ENCODE measurements around the gene ASAP2. TPM values are rescaled to one million over a fixed set of nuclear protein-coding genes. Genes with fewer than 3 reads are reported as not detected.
A peak's percentile ranks its signal among the peaks of the same experiment; 100 is the strongest.

Gene ASAP2
- total RNA-seq, 1 donor: 66.2 TPM

- DNase-seq (ENCODE audit: insufficient read length, low spot score, missing footprints): no peak
- Histone ChIP-seq H3K27me3 (ENCODE audit: insufficient read depth, low read length) (no peaks in the 10 kb centered on the region), H3K27ac (ENCODE audit: low read depth, low read length) (peak overlapping the region; percentile 97), H3K36me3 (ENCODE audit: insufficient read depth, low read length) (no peaks in the 10 kb centered on the region), H3K4me1 (ENCODE audit: insufficient read depth, low read length) (peaks cover 55% of the 10 kb centered on the region), H3K4me2 (ENCODE audit: insufficient read depth, low read length) (no peak overlapping the region), H2AFZ (ENCODE audit: low read length) (no peak overlapping the region), H3K79me2 (ENCODE audit: insufficient read depth, low read length) (no peaks in the 10 kb centered on the region), H3K9me3 (ENCODE audit: low read depth, low read length) (no peaks in the 10 kb centered on the region), H4K20me1 (ENCODE audit: insufficient read depth, low read length) (no peaks in the 10 kb centered on the region), H3K4me3 (ENCODE audit: insufficient read depth, low read length) (no peak overlapping the region)
- TF ChIP-seq CTCF (IDR thresholded peaks at IDR 0.05; ENCODE audit: extremely low read depth, low read depth, low read length): no peak
Measured at GRCh38 chr2:9192712-9193111, 13.9 kb upstream of the ASAP2 start.

GRCh38 chr2:9194352-9194751, 12.3 kb upstream of the ASAP2 start:
- DNase-seq (ENCODE audit: insufficient read length, low spot score, missing footprints): no peak
- H3K36me3 ChIP-seq (ENCODE audit: insufficient read depth, low read length): no peaks in the 10 kb centered on the region
- no peak overlapping the region for H2AFZ ChIP-seq (ENCODE audit: low read length)
- no peak overlapping the region for H3K27ac ChIP-seq (ENCODE audit: low read depth, low read length)
- H3K79me2 ChIP-seq (ENCODE audit: insufficient read depth, low read length): no peaks in the 10 kb centered on the region
- H3K4me3 ChIP-seq (ENCODE audit: insufficient read depth, low read length): no peak overlapping the region
- H3K4me2 ChIP-seq (ENCODE audit: insufficient read depth, low read length): no peak overlapping the region
- no peaks in the 10 kb centered on the region for H4K20me1 ChIP-seq (ENCODE audit: insufficient read depth, low read length)
- H3K9me3 ChIP-seq (ENCODE audit: low read depth, low read length): no peaks in the 10 kb centered on the region
- no peaks in the 10 kb centered on the region for H3K27me3 ChIP-seq (ENCODE audit: insufficient read depth, low read length)
- peaks cover 47% of the 10 kb centered on the region for H3K4me1 ChIP-seq (ENCODE audit: insufficient read depth, low read length)
- no peak for TF ChIP-seq CTCF (IDR thresholded peaks at IDR 0.05; ENCODE audit: extremely low read depth, low read depth, low read length)

GRCh38 chr2:9196637-9197036, 10.0 kb upstream of the ASAP2 start:
- H3K79me2 ChIP-seq (ENCODE audit: insufficient read depth, low read length): no peaks in the 10 kb centered on the region
- no peaks in the 10 kb centered on the region for H4K20me1 ChIP-seq (ENCODE audit: insufficient read depth, low read length)
- peaks cover 42% of the 10 kb centered on the region for H3K4me1 ChIP-seq (ENCODE audit: insufficient read depth, low read length)
- DNase-seq (ENCODE audit: insufficient read length, low spot score, missing footprints): no peak
- H3K4me2 ChIP-seq (ENCODE audit: insufficient read depth, low read length): no peak overlapping the region
- no peak overlapping the region for H3K27ac ChIP-seq (ENCODE audit: low read depth, low read length)
- H2AFZ ChIP-seq (ENCODE audit: low read length): no peak overlapping the region
- H3K4me3 ChIP-seq (ENCODE audit: insufficient read depth, low read length): no peak overlapping the region
- TF ChIP-seq CTCF (IDR thresholded peaks at IDR 0.05; ENCODE audit: extremely low read depth, low read depth, low read length): no peak
- H3K27me3 ChIP-seq (ENCODE audit: insufficient read depth, low read length): no peaks in the 10 kb centered on the region
- no peaks in the 10 kb centered on the region for H3K9me3 ChIP-seq (ENCODE audit: low read depth, low read length)
- H3K36me3 ChIP-seq (ENCODE audit: insufficient read depth, low read length): no peaks in the 10 kb centered on the region

GRCh38 chr2:9197916-9198315, 8.7 kb upstream of the ASAP2 start:
- Histone ChIP-seq H3K9me3 (ENCODE audit: low read depth, low read length) (no peaks in the 10 kb centered on the region), H2AFZ (ENCODE audit: low read length) (no peak overlapping the region), H3K27me3 (ENCODE audit: insufficient read depth, low read length) (no peaks in the 10 kb centered on the region), H3K4me2 (ENCODE audit: insufficient read depth, low read length) (no peak overlapping the region), H3K27ac (ENCODE audit: low read depth, low read length) (no peak overlapping the region), H4K20me1 (ENCODE audit: insufficient read depth, low read length) (no peaks in the 10 kb centered on the region), H3K79me2 (ENCODE audit: insufficient read depth, low read length) (no peaks in the 10 kb centered on the region), H3K4me3 (ENCODE audit: insufficient read depth, low read length) (no peak overlapping the region), H3K4me1 (ENCODE audit: insufficient read depth, low read length) (peaks cover 34% of the 10 kb centered on the region), H3K36me3 (ENCODE audit: insufficient read depth, low read length) (no peaks in the 10 kb centered on the region)
- no peak for TF ChIP-seq CTCF (IDR thresholded peaks at IDR 0.05; ENCODE audit: extremely low read depth, low read depth, low read length)
- DNase-seq (ENCODE audit: insufficient read length, low spot score, missing footprints): no peak

All from osteoblast (primary cell).